ENCODE measurements around the gene CRYBG1. TPM values are rescaled to one million over a fixed set of nuclear protein-coding genes. Genes with fewer than 3 reads are reported as not detected.
A peak's percentile ranks its signal among the peaks of the same experiment; 100 is the strongest.
"Not testable (repeated sequence)": the region's sequence is repeated elsewhere in the genome, so short reads cannot be mapped to it uniquely, and the experiment has no call there.

The CRYBG1 gene
- total RNA-seq, 2 experiments from 2014 or later = 44.1 to 62.7 TPM

- H3K4me3 Mint-ChIP-seq = no peak overlapping the region
- H3K27me3 Mint-ChIP-seq = no peaks in the 10 kb centered on the region
- peaks cover 70% of the 10 kb centered on the region for H3K4me1 Mint-ChIP-seq
- H3K27ac Mint-ChIP-seq = peak overlapping the region; percentile 79
- ATAC-seq (peak; percentile 67), DNase-seq (no peak)
- peaks cover 83% of the 10 kb centered on the region for H3K36me3 Mint-ChIP-seq
- CTCF ChIA-PET = interaction anchor here (0.5 to 2.8 kb wide), 4 partner anchors 12 to 1835 kb away, joined by 3 to 18 read pairs (median 4); no protein-coding TSS in a partner anchor
- H3K9me3 Mint-ChIP-seq (ENCODE audit: low read depth) = no peaks in the 10 kb centered on the region
Measured at GRCh38 chr6:106534564-106534982, 174.1 kb downstream of the CRYBG1 start.

- Mint-ChIP-seq H3K36me3 (peaks cover 81% of the 10 kb centered on the region), H3K4me3 (no peak overlapping the region), H3K9me3 (ENCODE audit: low read depth) (no peaks in the 10 kb centered on the region), H3K27ac (peak overlapping the region; percentile 52), H3K4me1 (peaks cover 66% of the 10 kb centered on the region), H3K27me3 (no peaks in the 10 kb centered on the region)
- CTCF ChIA-PET = interaction anchor here (0.5 to 2.8 kb wide), 4 partner anchors 13 to 1835 kb away, joined by 3 to 18 read pairs (median 4); no protein-coding TSS in a partner anchor
- DNase-seq (no peak), ATAC-seq (peak; percentile 22)
Measured at GRCh38 chr6:106535012-106535411, 174.5 kb downstream of the CRYBG1 start.

GRCh38 chr6:106536357-106536756, 175.8 kb downstream of the CRYBG1 start:
- peaks cover 60% of the 10 kb centered on the region for H3K4me1 Mint-ChIP-seq
- H3K27ac Mint-ChIP-seq = no peak overlapping the region
- ATAC-seq (no peak), DNase-seq (no peak)
- no peak overlapping the region for H3K4me3 Mint-ChIP-seq
- no peaks in the 10 kb centered on the region for H3K9me3 Mint-ChIP-seq (ENCODE audit: low read depth)
- H3K36me3 Mint-ChIP-seq = peaks cover 75% of the 10 kb centered on the region
- CTCF ChIA-PET = interaction anchor here (1.1 to 1.2 kb wide), 2 partner anchors 9 to 24 kb away, joined by 3 to 4 read pairs; no protein-coding TSS in a partner anchor
- H3K27me3 Mint-ChIP-seq = no peaks in the 10 kb centered on the region

- Mint-ChIP-seq H3K4me1 (peaks cover 59% of the 10 kb centered on the region), H3K4me3 (no peak overlapping the region), H3K27ac (peak overlapping the region; percentile 51), H3K27me3 (no peaks in the 10 kb centered on the region), H3K9me3 (ENCODE audit: low read depth) (no peaks in the 10 kb centered on the region), H3K36me3 (peaks cover 74% of the 10 kb centered on the region)
- DNase-seq (no peak), ATAC-seq (no peak)
- CTCF ChIA-PET = interaction anchor here (1.1 to 1.2 kb wide), 2 partner anchors 9 to 23 kb away, joined by 3 to 4 read pairs; no protein-coding TSS in a partner anchor
Measured at GRCh38 chr6:106536851-106537250, 176.3 kb downstream of the CRYBG1 start.

GRCh38 chr6:106537662-106538061, 177.1 kb downstream of the CRYBG1 start:
- H3K4me1 Mint-ChIP-seq = peaks cover 53% of the 10 kb centered on the region
- no peak overlapping the region for H3K4me3 Mint-ChIP-seq
- ATAC-seq (no peak), DNase-seq (no peak)
- CTCF ChIA-PET = interaction anchor here (1.1 kb wide), 1 partner anchor 22 kb away, joined by 4 read pairs; no protein-coding TSS in a partner anchor
- H3K9me3 Mint-ChIP-seq (ENCODE audit: low read depth) = no peaks in the 10 kb centered on the region
- peaks cover 69% of the 10 kb centered on the region for H3K36me3 Mint-ChIP-seq
- H3K27me3 Mint-ChIP-seq = no peaks in the 10 kb centered on the region
- H3K27ac Mint-ChIP-seq = peak overlapping the region; percentile 29

GRCh38 chr6:106538145-106538544, 177.6 kb downstream of the CRYBG1 start:
- Mint-ChIP-seq H3K9me3 (ENCODE audit: low read depth) (no peaks in the 10 kb centered on the region), H3K27me3 (no peaks in the 10 kb centered on the region), H3K36me3 (peaks cover 67% of the 10 kb centered on the region), H3K4me1 (peaks cover 49% of the 10 kb centered on the region), H3K27ac (peak overlapping the region; percentile 29), H3K4me3 (no peak overlapping the region)
- CTCF ChIA-PET = interaction anchor here (0.7 to 1.1 kb wide), 2 partner anchors 26 to 28 kb away, joined by 3 to 4 read pairs; no protein-coding TSS in a partner anchor
- DNase-seq (no peak), ATAC-seq (no peak)

- no peaks in the 10 kb centered on the region for H3K27me3 Mint-ChIP-seq
Measured at GRCh38 chr6:106539936-106540335, 179.4 kb downstream of the CRYBG1 start.

GRCh38 chr6:106540432-106540831, 179.9 kb downstream of the CRYBG1 start:
- Mint-ChIP-seq H3K27ac (no peak overlapping the region), H3K36me3 (peaks cover 70% of the 10 kb centered on the region), H3K4me3 (no peak overlapping the region), H3K27me3 (no peaks in the 10 kb centered on the region), H3K4me1 (peaks cover 34% of the 10 kb centered on the region), H3K9me3 (ENCODE audit: low read depth) (no peaks in the 10 kb centered on the region)
- DNase-seq = no peak
- CTCF ChIA-PET = no interaction called here
- no peak for ATAC-seq

More at GRCh38 chr6:106539936-106540335, 179.4 kb downstream of the CRYBG1 start:
- ATAC-seq (no peak), DNase-seq (no peak)
- CTCF ChIA-PET = interaction anchor here (0.8 kb wide), 1 partner anchor 10 kb away, joined by 3 read pairs; no protein-coding TSS in a partner anchor
- H3K4me3 Mint-ChIP-seq = no peak overlapping the region
- peak overlapping the region; percentile 4 for H3K27ac Mint-ChIP-seq
- H3K4me1 Mint-ChIP-seq = peaks cover 35% of the 10 kb centered on the region
- H3K36me3 Mint-ChIP-seq = peaks cover 69% of the 10 kb centered on the region
- H3K9me3 Mint-ChIP-seq (ENCODE audit: low read depth) = no peaks in the 10 kb centered on the region

GRCh38 chr6:106540907-106541306, 180.4 kb downstream of the CRYBG1 start:
- no peak for DNase-seq
- no peak for ATAC-seq
- Mint-ChIP-seq H3K36me3 (peaks cover 71% of the 10 kb centered on the region), H3K4me1 (peaks cover 35% of the 10 kb centered on the region), H3K9me3 (ENCODE audit: low read depth) (no peaks in the 10 kb centered on the region), H3K4me3 (no peak overlapping the region), H3K27me3 (no peaks in the 10 kb centered on the region), H3K27ac (no peak overlapping the region)
- CTCF ChIA-PET = interaction anchor here (0.6 kb wide), 1 partner anchor 281 kb away, joined by 3 read pairs; no protein-coding TSS in a partner anchor

GRCh38 chr6:106546261-106546690, 185.8 kb downstream of the CRYBG1 start:
- Mint-ChIP-seq H3K4me3 (no peak overlapping the region), H3K27ac (no peak overlapping the region), H3K4me1 (peaks cover 33% of the 10 kb centered on the region), H3K9me3 (ENCODE audit: low read depth) (no peaks in the 10 kb centered on the region), H3K36me3 (peaks cover 77% of the 10 kb centered on the region), H3K27me3 (no peaks in the 10 kb centered on the region)
- CTCF ChIA-PET = interaction anchor here (1.2 to 1.5 kb wide), 2 partner anchors 8 to 21 kb away, joined by 5 read pairs; no protein-coding TSS in a partner anchor
- no peak for DNase-seq
- peak; percentile 42 for ATAC-seq

GRCh38 chr6:106546691-106547414, 186.3 kb downstream of the CRYBG1 start:
- Mint-ChIP-seq H3K4me3 (no peak overlapping the region), H3K27ac (no peak overlapping the region), H3K4me1 (peaks cover 35% of the 10 kb centered on the region), H3K27me3 (no peaks in the 10 kb centered on the region), H3K36me3 (peaks cover 78% of the 10 kb centered on the region), H3K9me3 (ENCODE audit: low read depth) (no peaks in the 10 kb centered on the region)
- DNase-seq (no peak), ATAC-seq (no peak)
- CTCF ChIA-PET = no interaction called here

- ATAC-seq (no peak), DNase-seq (no peak)
- Mint-ChIP-seq H3K36me3 (peaks cover 81% of the 10 kb centered on the region), H3K27ac (no peak overlapping the region), H3K9me3 (ENCODE audit: low read depth) (no peaks in the 10 kb centered on the region), H3K4me3 (no peak overlapping the region), H3K27me3 (no peaks in the 10 kb centered on the region), H3K4me1 (peaks cover 37% of the 10 kb centered on the region)
- CTCF ChIA-PET = no interaction called here
Measured at GRCh38 chr6:106547601-106548453, 187.3 kb downstream of the CRYBG1 start.

GRCh38 chr6:106548926-106549455, 188.5 kb downstream of the CRYBG1 start:
- H3K36me3 Mint-ChIP-seq = peaks cover 83% of the 10 kb centered on the region
- peaks cover 44% of the 10 kb centered on the region for H3K4me1 Mint-ChIP-seq
- H3K27me3 Mint-ChIP-seq; ATAC-seq; H3K4me3 Mint-ChIP-seq; H3K27ac Mint-ChIP-seq; H3K9me3 Mint-ChIP-seq (ENCODE audit: low read depth); CTCF ChIA-PET; DNase-seq: not testable (repeated sequence)
